Kidney (tissue), 14 donors: ENCODE measurements around the gene MXI1. TPM values are rescaled to one million over a fixed set of nuclear protein-coding genes. Genes with fewer than 3 reads are reported as not detected.

Source experiments
- DNase-seq, 5 donors: peaks; one replicate each; pipeline ENCODE4 v3.0.0-alpha.2; 2013 to 2020
- FAIRE-seq: peaks from 2 replicates; lab custom pipeline; 2012; peaks lifted over from hg19 to GRCh38; lab: Jason Lieb, UNC
- H3K27ac ChIP-seq, 2 donors: one replicate each; pipeline ENCODE4 v1.7.0; 2013; ENCODE audit warnings: low read depth in 2 of 2, low read length in 2 of 2, inconsistent platforms in 1 of 2
- H3K27me3 ChIP-seq: one replicate; pipeline ENCODE4 v1.7.1; 2013; ENCODE audit warnings: low read length, inconsistent platforms; ENCODE audit not compliant: control insufficient read depth, insufficient read depth
- H3K36me3 ChIP-seq, 3 donors: one replicate each; pipeline versions ENCODE4 v1.7.0 to v1.7.1; 2013; ENCODE audit warnings: low read length in 3 of 3, control low read depth in 1 of 3, inconsistent platforms in 1 of 3; ENCODE audit not compliant: insufficient read depth in 3 of 3, control insufficient read depth in 2 of 3
- H3K4me1 ChIP-seq, 3 donors: one replicate each; pipeline versions ENCODE4 v1.7.0 to v1.7.1; 2013; ENCODE audit warnings: low read length in 3 of 3, inconsistent platforms in 1 of 3, low read depth in 1 of 3; ENCODE audit not compliant: control insufficient read depth in 2 of 3, insufficient read depth in 2 of 3
- H3K4me3 ChIP-seq, 3 donors: one replicate each; pipeline versions ENCODE4 v1.7.0 to v1.8.1; 2013; ENCODE audit warnings: low read length in 3 of 3, control low read depth in 1 of 3, inconsistent platforms in 1 of 3
- H3K9ac ChIP-seq, 3 donors: one replicate each; pipeline versions ENCODE4 v1.7.0 to v1.7.1; 2013; ENCODE audit warnings: low read length in 3 of 3, control low read depth in 1 of 3, inconsistent platforms in 1 of 3
- H3K9me3 ChIP-seq, 3 donors: one replicate each; pipeline versions ENCODE4 v1.7.0 to v1.7.1; 2013; ENCODE audit warnings: low read length in 3 of 3, control low read depth in 1 of 3, inconsistent platforms in 1 of 3; ENCODE audit not compliant: control insufficient read depth in 2 of 3, insufficient read depth in 1 of 3
- intact Hi-C: fragments of 100-400 bp; cut with DNase I; formaldehyde crosslinking; loops from one replicate; pipeline ENCODE4 v1.11.1; 2022
- polyA plus RNA-seq: library from polyadenylated mRNA; stranded (reverse); fragments of 350-450 nt; fragmentation: Illumina TruSeq; extraction: RNeasy Lipid Tissue Mini Kit (QIAGEN cat#74804); gene quantifications from one replicate; pipeline ENCODE4 v1.2.3, GENCODE V29; 2014; ENCODE audit warnings: low read depth, low replicate concordance; ENCODE audit not compliant: insufficient read depth
- total RNA-seq: library from RNA; stranded (reverse); fragmentation: NEBNext Ultra II Directional; extraction: Animal tissue kit (Norgen Biotek cat#: 25700); gene quantifications from one replicate; pipeline ENCODE4 v1.2.1, GENCODE V29; 2021
- TF ChIP-seq, protein P1 (sequence below): IDR thresholded peaks from 3 replicates; pipeline ENCODE4 v1.5.1; 2012; ENCODE audit warnings: mild to moderate bottlenecking, moderate library complexity, borderline replicate concordance; ENCODE audit not compliant: insufficient read depth; ENCODE audit errors: extremely low read depth
- donor health status: control.
- donor health status: control.
- donor health status: control.
- donor health status: control.
- donor health status: control.
- donor health status: DM: yes; HTN: yes; CAD: no.
- donor health status: Normal renal cell carcinoma (clear cell type).

Gene MXI1
- total and polyA plus RNA-seq, 2 donors from 2014 or later, result 27.6 to 29.0 TPM

DNA sequence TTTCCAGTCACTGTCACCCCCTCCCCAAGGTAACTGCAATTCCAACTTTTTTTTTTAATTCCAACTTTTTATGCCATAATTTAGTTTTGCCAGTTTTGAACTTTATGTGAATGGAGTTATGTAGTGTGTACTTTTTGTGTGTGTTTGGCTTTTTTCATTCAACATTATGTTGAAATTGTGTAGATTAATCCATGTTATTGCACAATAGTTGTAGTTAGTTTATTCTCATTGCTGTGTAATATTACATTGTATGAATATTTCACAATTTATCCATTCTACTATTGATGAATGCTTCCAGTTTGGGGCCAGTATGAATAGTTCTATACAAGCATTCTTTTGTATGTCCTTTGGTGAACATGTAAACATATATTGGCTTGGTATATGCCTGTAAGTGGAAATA is 32.5 kb downstream of the MXI1 start:
- Histone ChIP-seq H3K36me3 (peaks cover 0 to 2% (median 0%) of the 10 kb centered on the region in 3 donors), H3K9ac (no peak overlapping the region), H3K27me3 (no peaks in the 10 kb centered on the region), H3K4me3 (no peak overlapping the region), H3K9me3 (no peaks in the 10 kb centered on the region), H3K4me1 (peaks cover 0 to 2% (median 0%) of the 10 kb centered on the region in 3 donors), H3K27ac (no peak overlapping the region)
- DNase-seq, result no peak
- no peak for FAIRE-seq
- intact Hi-C loops, result no loop called here
- TF ChIP-seq, protein P1, sequence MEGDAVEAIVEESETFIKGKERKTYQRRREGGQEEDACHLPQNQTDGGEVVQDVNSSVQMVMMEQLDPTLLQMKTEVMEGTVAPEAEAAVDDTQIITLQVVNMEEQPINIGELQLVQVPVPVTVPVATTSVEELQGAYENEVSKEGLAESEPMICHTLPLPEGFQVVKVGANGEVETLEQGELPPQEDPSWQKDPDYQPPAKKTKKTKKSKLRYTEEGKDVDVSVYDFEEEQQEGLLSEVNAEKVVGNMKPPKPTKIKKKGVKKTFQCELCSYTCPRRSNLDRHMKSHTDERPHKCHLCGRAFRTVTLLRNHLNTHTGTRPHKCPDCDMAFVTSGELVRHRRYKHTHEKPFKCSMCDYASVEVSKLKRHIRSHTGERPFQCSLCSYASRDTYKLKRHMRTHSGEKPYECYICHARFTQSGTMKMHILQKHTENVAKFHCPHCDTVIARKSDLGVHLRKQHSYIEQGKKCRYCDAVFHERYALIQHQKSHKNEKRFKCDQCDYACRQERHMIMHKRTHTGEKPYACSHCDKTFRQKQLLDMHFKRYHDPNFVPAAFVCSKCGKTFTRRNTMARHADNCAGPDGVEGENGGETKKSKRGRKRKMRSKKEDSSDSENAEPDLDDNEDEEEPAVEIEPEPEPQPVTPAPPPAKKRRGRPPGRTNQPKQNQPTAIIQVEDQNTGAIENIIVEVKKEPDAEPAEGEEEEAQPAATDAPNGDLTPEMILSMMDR, result no peak

DNA sequence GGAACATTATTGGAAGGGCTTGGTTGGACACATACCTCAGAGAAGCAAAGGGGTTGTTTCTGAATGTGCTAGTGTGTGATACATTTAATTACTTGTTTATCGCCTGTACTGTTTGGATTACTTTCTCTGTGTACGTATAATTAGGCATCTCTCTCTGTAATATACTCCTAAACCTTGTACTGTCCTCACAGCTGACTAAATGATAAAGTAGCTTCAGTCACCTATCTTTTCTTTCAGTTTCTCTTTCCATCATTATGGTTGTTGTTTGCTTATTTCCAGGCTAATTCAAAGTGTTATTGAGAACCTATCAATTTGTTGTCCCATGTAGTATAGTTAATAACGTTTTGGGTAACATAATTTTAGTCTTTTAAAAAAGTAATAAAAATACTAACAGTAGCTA is 34.0 kb downstream of the MXI1 start:
- TF ChIP-seq, protein P1, result no peak
- H3K9me3 ChIP-seq, result no peaks in the 10 kb centered on the region
- H3K27me3 ChIP-seq, result no peaks in the 10 kb centered on the region
- peaks cover 0 to 2% (median 0%) of the 10 kb centered on the region in 3 donors for H3K36me3 ChIP-seq
- peaks cover 0 to 2% (median 0%) of the 10 kb centered on the region in 3 donors for H3K4me1 ChIP-seq
- FAIRE-seq (no peak), DNase-seq (no peak)
- peak overlapping the region in 1 of 3 donors; percentile 10 for H3K4me3 ChIP-seq
- intact Hi-C loops, result no loop called here
- no peak overlapping the region for H3K9ac ChIP-seq
- H3K27ac ChIP-seq, result no peak overlapping the region

DNA sequence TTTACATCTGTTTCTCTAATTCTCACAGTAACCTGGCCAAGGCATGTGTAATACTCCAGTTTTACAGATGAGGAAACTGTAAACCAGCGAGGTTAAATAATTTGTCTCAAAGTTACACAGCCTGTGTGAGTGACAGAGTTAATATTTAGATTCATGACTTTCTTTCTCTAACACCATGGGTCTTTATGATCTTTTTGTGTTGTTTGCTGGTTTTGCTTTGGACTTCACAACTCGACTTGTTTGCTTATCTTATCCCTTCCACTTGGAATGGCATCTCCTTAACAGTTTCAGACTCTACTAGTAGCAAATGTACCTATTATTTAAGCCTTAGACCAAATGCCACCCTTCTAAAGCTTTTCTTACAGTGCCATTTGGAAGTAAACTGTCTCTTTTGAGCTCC is 34.4 kb downstream of the MXI1 start:
- peaks cover 0 to 2% (median 0%) of the 10 kb centered on the region in 3 donors for H3K4me1 ChIP-seq
- TF ChIP-seq, protein P1, result no peak
- intact Hi-C loops, result no loop called here
- no peak for DNase-seq
- no peak overlapping the region for H3K4me3 ChIP-seq
- H3K9me3 ChIP-seq, result no peaks in the 10 kb centered on the region
- peaks cover 0 to 2% (median 0%) of the 10 kb centered on the region in 3 donors for H3K36me3 ChIP-seq
- FAIRE-seq, result no peak
- H3K27me3 ChIP-seq, result no peaks in the 10 kb centered on the region
- no peak overlapping the region for H3K9ac ChIP-seq
- no peak overlapping the region for H3K27ac ChIP-seq

DNA sequence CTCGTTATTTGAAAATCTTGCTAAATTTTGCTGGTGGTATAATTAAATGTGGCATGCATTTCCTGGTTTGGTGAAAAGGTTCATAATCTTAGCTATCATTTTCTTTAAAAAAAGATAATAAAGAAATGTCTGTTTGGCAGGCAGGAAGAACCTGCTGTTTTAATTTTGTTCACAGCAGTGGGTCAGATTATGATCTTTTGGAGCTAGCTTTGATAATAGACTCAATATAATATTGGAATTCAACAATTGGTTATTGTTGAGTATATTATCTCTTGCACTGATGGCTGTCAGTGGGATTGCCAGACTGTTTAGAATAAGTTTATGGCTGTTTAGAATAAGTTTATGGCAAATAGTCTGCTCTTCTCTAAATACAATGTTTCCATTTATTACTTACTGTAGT is 35.1 kb downstream of the MXI1 start:
- DNase-seq (no peak), FAIRE-seq (no peak)
- Histone ChIP-seq H3K36me3 (peaks cover 0 to 2% (median 0%) of the 10 kb centered on the region in 3 donors), H3K27me3 (no peaks in the 10 kb centered on the region), H3K4me3 (no peak overlapping the region), H3K4me1 (peaks cover 0 to 2% (median 0%) of the 10 kb centered on the region in 3 donors), H3K9me3 (no peaks in the 10 kb centered on the region), H3K9ac (no peak overlapping the region), H3K27ac (no peak overlapping the region)
- TF ChIP-seq, protein P1, result no peak
- intact Hi-C loops, result no loop called here
